Caco-2 (cell line): Measurements from ENCODE around the gene BEST1. TPM values are rescaled to one million over a fixed set of nuclear protein-coding genes. Genes with fewer than 3 reads are reported as not detected.

Source experiments
- BruUV-seq: library from RNA; stranded (reverse); fragments of 400-500 nt; replicated peaks from 2 replicates; lab custom pipeline; 2021; lab: Mats Ljungman, UMichigan
- CTCF ChIA-PET: fragments of 300-600 bp; sonication (Branson Sonifier 250); formaldehyde crosslinking; loops from one replicate; lab custom pipeline; 2022; ENCODE audit warnings: antibody characterized with exemption; lab: Charles Lee
- POLR2A ChIA-PET: fragments of 300-600 bp; sonication (Branson Sonifier 250); formaldehyde crosslinking; loops from one replicate; lab custom pipeline; 2022; ENCODE audit warnings: antibody characterized with exemption; lab: Charles Lee
- DNase-seq, 2 experiments: peaks; one replicate each; pipeline versions ENCODE4 v3.0.0 to v3.0.0-alpha.2; 2020 to 2022
- H3K27me3 ChIP-seq: replicated peaks from 2 replicates; pipeline ENCODE4 v1.6.0; 2011; ENCODE audit warnings: low read length; ENCODE audit not compliant: control insufficient read depth, insufficient read depth
- H3K36me3 ChIP-seq: 2 replicates; pipeline ENCODE4 v1.5.1; 2011; ENCODE audit warnings: low read length; ENCODE audit not compliant: control insufficient read depth, insufficient read depth
- H3K4me1 ChIP-seq: fragments of 250-450 bp; sonication (Bioruptor Pico); 2 replicates; pipeline ENCODE4 v1.5.1; 2020; ENCODE audit warnings: mild to moderate bottlenecking
- H3K4me3 ChIP-seq: 2 replicates; pipeline ENCODE4 v1.5.1; 2011; ENCODE audit warnings: low read depth, mild to moderate bottlenecking, control low read depth, low read length
- H3K9me3 ChIP-seq: fragments of 250-450 bp; sonication (Bioruptor Pico); 2 replicates; pipeline ENCODE4 v1.5.1; 2020; ENCODE audit warnings: mild to moderate bottlenecking, moderate library complexity
- H3K27ac Mint-ChIP-seq: one replicate; pipeline ENCODE4 v1.8.0; 2022; ENCODE audit warnings: mixed read lengths; ENCODE audit not compliant: unreplicated experiment
- H3K27me3 Mint-ChIP-seq: one replicate; pipeline ENCODE4 v1.8.0; 2022; ENCODE audit warnings: mixed read lengths; ENCODE audit not compliant: insufficient read depth, unreplicated experiment
- H3K36me3 Mint-ChIP-seq: one replicate; pipeline ENCODE4 v1.8.0; 2022; ENCODE audit warnings: mild to moderate bottlenecking, mixed read lengths; ENCODE audit not compliant: insufficient read depth, unreplicated experiment
- H3K4me1 Mint-ChIP-seq: one replicate; pipeline ENCODE4 v1.8.0; 2022; ENCODE audit warnings: low read depth, mixed read lengths; ENCODE audit not compliant: unreplicated experiment
- H3K4me3 Mint-ChIP-seq: one replicate; pipeline ENCODE4 v1.8.0; 2022; ENCODE audit warnings: mild to moderate bottlenecking, moderate library complexity, mixed read lengths; ENCODE audit not compliant: unreplicated experiment
- H3K9me3 Mint-ChIP-seq: one replicate; pipeline ENCODE4 v1.8.0; 2022; ENCODE audit warnings: mixed read lengths; ENCODE audit not compliant: unreplicated experiment
- intact Hi-C: fragments of 100-400 bp; cut with micrococcal nuclease; formaldehyde crosslinking; loops from one replicate; pipeline ENCODE4 v1.10.0; 2022; ENCODE audit not compliant: unreplicated experiment
- total RNA-seq: library from RNA; stranded (reverse); gene quantifications from 2 replicates; pipeline ENCODE4 v1.2.3, GENCODE V29; 2022
- TF ChIP-seq, protein P1 (sequence below), 2 experiments: fragments of 200-600 bp in 1 of 2; IDR thresholded peaks; 1 replicate in 1 of 2; 2 replicates in 1 of 2; pipeline versions ENCODE4 v1.5.1 to v1.8.0; 2011 to 2022; ENCODE audit warnings: antibody characterized with exemption in 1 of 2, control low read depth in 1 of 2, inconsistent platforms in 1 of 2, low read depth in 1 of 2, low read length in 1 of 2, mild to moderate bottlenecking in 1 of 2, moderate library complexity in 1 of 2; ENCODE audit not compliant: insufficient read depth in 1 of 2, severe bottlenecking in 1 of 2, unreplicated experiment in 1 of 2

BEST1 gene
- total RNA-seq, 1 experiment from 2014 or later: 6.7 TPM

DNA sequence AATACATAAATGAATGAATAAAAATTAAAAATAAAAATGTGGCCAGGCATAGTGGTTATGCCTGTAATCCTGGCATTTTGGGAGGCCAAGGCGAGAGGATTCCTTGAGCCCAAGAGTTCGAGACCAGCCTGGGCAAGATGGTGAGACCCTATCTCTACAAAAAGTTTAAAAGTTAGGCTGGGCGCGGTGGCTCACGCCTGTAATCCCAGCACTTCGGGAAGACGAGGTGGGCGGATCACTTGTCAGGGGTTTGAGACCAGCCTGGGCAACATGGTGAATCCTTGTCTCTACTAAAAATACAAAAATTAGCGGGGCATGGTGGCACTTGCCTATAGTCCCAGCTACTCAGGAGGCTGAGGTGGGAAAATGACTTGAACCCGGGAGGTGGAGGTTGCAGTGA lies 9.7 kb upstream of the BEST1 start:
- Mint-ChIP-seq H3K27me3 (peaks cover 8% of the 10 kb centered on the region), H3K36me3 (no peaks in the 10 kb centered on the region), H3K4me1 (no peaks in the 10 kb centered on the region), H3K4me3 (no peak overlapping the region), H3K27ac (no peak overlapping the region), H3K9me3 (peaks cover 23% of the 10 kb centered on the region)
- DNase-seq: no peak
- Histone ChIP-seq H3K36me3 (no peaks in the 10 kb centered on the region), H3K4me1 (no peaks in the 10 kb centered on the region), H3K4me3 (no peak overlapping the region), H3K9me3 (peaks cover 5% of the 10 kb centered on the region; the same call in 1 of the 2 replicates), H3K27me3 (no peaks in the 10 kb centered on the region)
- POLR2A ChIA-PET: no interaction called here
- intact Hi-C loops: no loop called here
- CTCF ChIA-PET: no interaction called here
- no TSS peak for BruUV-seq
- TF ChIP-seq, protein P1, sequence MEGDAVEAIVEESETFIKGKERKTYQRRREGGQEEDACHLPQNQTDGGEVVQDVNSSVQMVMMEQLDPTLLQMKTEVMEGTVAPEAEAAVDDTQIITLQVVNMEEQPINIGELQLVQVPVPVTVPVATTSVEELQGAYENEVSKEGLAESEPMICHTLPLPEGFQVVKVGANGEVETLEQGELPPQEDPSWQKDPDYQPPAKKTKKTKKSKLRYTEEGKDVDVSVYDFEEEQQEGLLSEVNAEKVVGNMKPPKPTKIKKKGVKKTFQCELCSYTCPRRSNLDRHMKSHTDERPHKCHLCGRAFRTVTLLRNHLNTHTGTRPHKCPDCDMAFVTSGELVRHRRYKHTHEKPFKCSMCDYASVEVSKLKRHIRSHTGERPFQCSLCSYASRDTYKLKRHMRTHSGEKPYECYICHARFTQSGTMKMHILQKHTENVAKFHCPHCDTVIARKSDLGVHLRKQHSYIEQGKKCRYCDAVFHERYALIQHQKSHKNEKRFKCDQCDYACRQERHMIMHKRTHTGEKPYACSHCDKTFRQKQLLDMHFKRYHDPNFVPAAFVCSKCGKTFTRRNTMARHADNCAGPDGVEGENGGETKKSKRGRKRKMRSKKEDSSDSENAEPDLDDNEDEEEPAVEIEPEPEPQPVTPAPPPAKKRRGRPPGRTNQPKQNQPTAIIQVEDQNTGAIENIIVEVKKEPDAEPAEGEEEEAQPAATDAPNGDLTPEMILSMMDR (IDR thresholded peaks at IDR 0.05; ENCODE audit: insufficient read depth in 1 of 2, low read depth in 1 of 2, low read length in 1 of 2, severe bottlenecking in 1 of 2, unreplicated experiment in 1 of 2): no peak

DNA sequence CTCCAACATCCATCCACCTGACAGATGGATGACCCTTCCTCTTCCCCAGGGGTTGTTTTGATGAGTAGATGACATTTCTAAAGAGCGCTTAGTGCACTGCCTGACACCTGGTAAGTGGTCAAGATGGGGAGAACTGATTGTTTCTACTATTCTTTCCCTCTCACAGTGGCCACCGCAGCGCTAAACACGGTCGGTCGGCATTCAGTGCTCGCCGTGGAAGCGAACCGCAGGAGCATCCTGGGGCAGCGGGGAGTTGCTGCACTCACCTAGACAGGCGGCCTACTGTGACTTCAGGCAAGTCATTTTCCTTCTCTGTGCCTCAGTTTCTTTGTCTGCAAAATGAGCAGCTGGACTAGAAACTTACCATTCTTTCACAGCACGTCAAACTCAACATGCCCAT lies 5.0 kb upstream of the BEST1 start:
- no peak for DNase-seq
- Mint-ChIP-seq H3K4me3 (no peak overlapping the region), H3K9me3 (no peaks in the 10 kb centered on the region), H3K27me3 (no peaks in the 10 kb centered on the region), H3K27ac (no peak overlapping the region), H3K4me1 (no peaks in the 10 kb centered on the region), H3K36me3 (peaks cover 7% of the 10 kb centered on the region)
- Histone ChIP-seq H3K4me3 (no peak overlapping the region), H3K27me3 (no peaks in the 10 kb centered on the region), H3K4me1 (peaks cover 12% of the 10 kb centered on the region), H3K36me3 (no peaks in the 10 kb centered on the region), H3K9me3 (no peaks in the 10 kb centered on the region)
- ChIA-PET CTCF (interaction anchor here (0.6 to 7.6 kb wide), 3 partner anchors 47 to 154 kb away, joined by 3 to 274 read pairs (median 48); no protein-coding TSS in a partner anchor), POLR2A (no interaction called here)
- no TSS peak for BruUV-seq
- TF ChIP-seq, protein P1 (IDR thresholded peaks at IDR 0.05; ENCODE audit: insufficient read depth in 1 of 2, low read depth in 1 of 2, low read length in 1 of 2, severe bottlenecking in 1 of 2, unreplicated experiment in 1 of 2): no peak
- intact Hi-C loops: loop anchor here (5.0 kb wide), 1 partner anchor 128 kb away; the partner anchor contains the start of gene FADS1

DNA sequence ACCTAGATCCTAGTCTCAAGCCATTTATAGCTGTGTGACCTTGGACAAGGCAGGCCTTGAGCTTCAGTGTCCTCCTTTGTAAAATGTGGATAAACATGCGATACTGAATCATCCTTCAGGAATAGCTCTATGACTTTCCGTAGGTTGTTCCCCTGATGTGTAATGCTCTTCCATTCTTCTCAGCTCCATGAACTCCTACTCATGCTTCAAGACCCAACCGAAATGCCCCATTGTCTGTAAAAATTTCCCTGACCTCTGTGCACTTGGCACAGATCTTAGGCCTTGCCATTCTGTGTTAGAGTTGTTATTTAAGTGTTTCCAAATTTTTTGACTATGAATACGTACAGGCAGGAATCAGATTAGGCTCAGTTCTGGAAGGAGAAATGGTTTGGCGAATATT lies 3.3 kb upstream of the BEST1 start:
- Histone ChIP-seq H3K36me3 (no peaks in the 10 kb centered on the region), H3K9me3 (no peaks in the 10 kb centered on the region), H3K4me1 (peaks cover 12% of the 10 kb centered on the region), H3K27me3 (no peaks in the 10 kb centered on the region), H3K4me3 (no peak overlapping the region)
- no peak overlapping the region for H3K27ac Mint-ChIP-seq
- no peaks in the 10 kb centered on the region for H3K4me1 Mint-ChIP-seq
- H3K9me3 Mint-ChIP-seq: no peaks in the 10 kb centered on the region
- TF ChIP-seq, protein P1 (IDR thresholded peaks at IDR 0.05; ENCODE audit: insufficient read depth in 1 of 2, low read depth in 1 of 2, low read length in 1 of 2, severe bottlenecking in 1 of 2, unreplicated experiment in 1 of 2): no peak
- intact Hi-C loops: loop anchor here (1.0 to 5.0 kb wide), 5 partner anchors 24 to 155 kb away; partner anchors contain the start of genes FADS1, FEN1 and TMEM258
- POLR2A ChIA-PET: interaction anchor here (1.3 kb wide), 2 partner anchors 23 to 47 kb away, joined by 3 to 6 read pairs; no protein-coding TSS in a partner anchor
- no peak overlapping the region for H3K4me3 Mint-ChIP-seq
- peaks cover 7% of the 10 kb centered on the region for H3K36me3 Mint-ChIP-seq
- CTCF ChIA-PET: interaction anchor here (0.6 to 7.6 kb wide), 23 partner anchors 13 to 161 kb away, joined by 3 to 274 read pairs (median 6); partner anchors contain the start of genes FEN1, RAB3IL1 and TMEM258
- H3K27me3 Mint-ChIP-seq: no peaks in the 10 kb centered on the region
- no TSS peak for BruUV-seq
- no peak for DNase-seq
